T-helper 1 cell treated with Interleukin-12 subunit alpha and Interleukin-12 subunit beta and Interleukin-4 antibody, amounts not matched to agents 30 μg/mL and 1 μg/mL, for 36 hours (primary cell): ENCODE results near the gene ICAM4.
"Not testable (repeated sequence)": the region's sequence is repeated elsewhere in the genome, so short reads cannot be mapped to it uniquely, and the experiment has no call there.

Experiments used
- H3K27ac Mint-ChIP-seq: one replicate; pipeline ENCODE4 v1.8.0; 2021; ENCODE audit warnings: mild to moderate bottlenecking, mixed read lengths
- H3K27me3 Mint-ChIP-seq: one replicate; pipeline ENCODE4 v1.8.0; 2021; ENCODE audit warnings: low read depth, mixed read lengths
- H3K36me3 Mint-ChIP-seq: one replicate; pipeline ENCODE4 v1.8.0; 2021; ENCODE audit warnings: low read depth, mixed read lengths
- H3K4me1 Mint-ChIP-seq: one replicate; pipeline ENCODE4 v1.8.0; 2021; ENCODE audit warnings: low read depth, mixed read lengths
- H3K4me3 Mint-ChIP-seq: one replicate; pipeline ENCODE4 v1.8.0; 2021; ENCODE audit warnings: mild to moderate bottlenecking, moderate library complexity, mixed read lengths
- H3K9me3 Mint-ChIP-seq: one replicate; pipeline ENCODE4 v1.8.0; 2021; ENCODE audit warnings: mixed read lengths

Gene ICAM4

DNA sequence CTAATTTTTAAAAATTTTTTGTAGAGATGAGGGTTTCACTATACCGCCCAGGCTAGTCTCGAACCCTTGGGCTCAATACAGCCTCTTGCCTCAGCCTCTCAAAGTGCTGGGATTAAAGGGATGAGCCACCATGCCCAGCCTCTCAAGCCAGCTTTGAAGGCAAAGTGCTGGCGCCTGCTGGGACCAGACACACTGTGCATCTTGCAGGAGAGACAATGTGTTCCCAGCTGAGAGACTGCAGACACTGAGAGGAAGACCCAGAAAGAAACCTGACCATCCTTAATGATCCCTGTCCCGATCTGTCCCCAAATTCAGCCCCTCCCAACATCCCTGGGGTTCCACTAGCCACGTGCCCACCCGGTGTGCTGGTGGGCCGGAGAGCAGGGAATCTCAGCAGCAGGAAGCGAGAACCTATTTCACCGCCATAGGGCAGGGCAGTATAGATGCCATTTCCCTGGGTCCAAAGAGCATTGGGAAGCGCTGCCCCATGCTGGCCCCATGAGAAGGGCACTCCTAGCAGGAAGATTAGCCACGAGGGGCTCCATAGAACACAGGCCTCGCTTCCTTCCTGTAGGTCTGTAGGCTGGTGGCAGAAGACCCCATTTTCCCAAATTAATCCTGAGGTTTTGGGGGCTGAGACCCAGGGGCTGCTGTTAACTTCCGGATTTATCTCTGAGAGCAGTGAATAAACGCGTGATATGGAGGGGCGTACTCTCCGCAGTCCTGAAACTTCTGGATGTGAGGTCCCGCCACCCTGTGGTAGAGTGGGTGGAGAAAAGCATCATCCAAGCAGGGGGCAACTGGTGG, 45.6 kb downstream of the ICAM4 start:
- Mint-ChIP-seq H3K4me3 (peak overlapping the region; percentile 94), H3K4me1 (peaks cover 17% of the 10 kb centered on the region), H3K27ac (peak overlapping the region; percentile 95), H3K9me3 (no peaks in the 10 kb centered on the region), H3K36me3 (peaks cover 24% of the 10 kb centered on the region), H3K27me3 (no peaks in the 10 kb centered on the region)

DNA sequence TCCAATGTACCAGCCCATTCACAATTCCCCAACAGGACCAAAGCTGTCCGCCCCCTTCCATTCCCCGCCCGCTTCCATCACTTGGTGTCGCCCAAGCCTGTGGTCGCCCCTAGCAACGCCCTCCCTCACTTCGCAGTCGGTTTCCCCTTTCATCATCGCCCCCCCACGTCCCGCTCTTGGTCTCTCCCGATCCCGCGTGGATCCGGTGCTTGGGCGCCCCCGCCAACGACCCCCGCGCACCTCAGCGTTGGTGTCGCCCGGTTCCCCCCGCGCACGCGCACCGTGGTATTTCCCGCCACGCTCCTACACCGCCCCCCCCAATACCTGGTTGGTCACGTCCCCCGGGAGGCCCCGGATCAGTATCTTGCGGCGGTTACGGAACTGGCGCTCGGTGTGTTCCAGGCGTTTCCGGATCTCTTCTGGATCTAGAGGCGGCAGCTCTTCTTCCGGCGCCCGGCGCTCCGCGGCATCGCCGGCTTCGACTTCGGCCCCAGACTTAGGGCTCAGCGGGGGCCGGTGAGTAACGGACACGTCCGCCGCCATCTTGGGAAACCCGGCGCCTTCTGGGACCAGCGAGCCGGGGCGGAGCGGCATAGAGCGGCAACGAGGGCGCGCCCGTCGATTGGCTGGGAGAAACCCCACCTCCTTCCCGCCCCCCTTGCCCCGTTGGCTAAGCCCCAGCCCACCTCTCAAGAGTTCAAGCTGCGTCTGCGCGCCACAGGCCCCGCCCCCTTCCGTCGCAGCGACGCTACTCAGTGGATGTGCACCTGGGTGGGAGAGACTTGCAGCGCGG, 46.4 kb downstream of the ICAM4 start, which contains the start of gene RAVER1:
Gene RAVER1 (minus strand): TSS at position 565 of the 793 bp plus-strand sequence. CDS start 22 bp downstream, at position 543.
- H3K36me3 Mint-ChIP-seq = peaks cover 24% of the 10 kb centered on the region
- peak within 1 kb of the TSS; percentile 95 for H3K27ac Mint-ChIP-seq
- H3K4me3 Mint-ChIP-seq = peak within 1 kb of the TSS; percentile 94
- H3K4me1 Mint-ChIP-seq = peaks cover 17% of the 10 kb centered on the region
- no peaks in the 10 kb centered on the region for H3K9me3 Mint-ChIP-seq
- H3K27me3 Mint-ChIP-seq = no peaks in the 10 kb centered on the region

DNA sequence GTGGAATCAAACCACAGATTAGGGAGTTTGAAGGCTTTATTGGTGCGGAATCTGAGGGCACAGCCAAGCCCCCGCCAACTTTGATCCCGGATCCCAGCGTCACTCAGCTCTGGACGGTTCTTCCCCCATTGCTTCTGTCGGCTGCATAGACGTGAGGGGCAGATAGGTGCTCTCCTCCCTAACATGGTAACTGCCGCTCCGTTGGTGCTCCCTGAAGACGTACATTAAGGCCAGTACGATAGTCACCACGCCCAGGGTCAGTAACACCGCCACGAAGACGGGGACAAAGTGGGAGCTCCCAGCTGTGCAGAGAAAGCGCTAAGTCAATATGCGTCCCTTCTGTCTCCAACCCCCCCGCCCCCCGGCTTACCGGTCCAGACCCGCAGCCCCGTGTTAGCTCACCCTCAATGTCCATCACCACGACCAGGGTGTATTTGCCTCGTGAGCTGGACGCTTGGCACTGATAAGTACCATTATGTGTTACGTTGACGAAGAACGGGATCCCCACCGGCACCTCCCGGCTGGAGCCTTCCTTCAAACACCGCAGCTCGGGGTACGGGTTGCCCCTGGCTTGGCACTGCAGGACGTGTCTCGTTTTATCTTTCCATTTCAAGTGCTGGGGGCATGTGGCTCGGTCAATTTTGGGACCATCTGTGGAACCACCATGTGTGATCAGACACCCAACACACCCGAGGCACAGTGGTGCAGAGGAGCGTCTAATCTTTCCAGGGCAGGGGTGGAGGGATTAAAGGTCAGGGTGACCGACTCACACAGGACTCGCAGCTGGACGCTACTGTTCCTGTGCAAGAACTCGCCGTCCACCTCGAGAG, 47.2 kb downstream of the ICAM4 start:
- peaks cover 25% of the 10 kb centered on the region for H3K4me1 Mint-ChIP-seq
- H3K4me3 Mint-ChIP-seq = peak overlapping the region; percentile 94
- peaks cover 24% of the 10 kb centered on the region for H3K36me3 Mint-ChIP-seq
- H3K27me3 Mint-ChIP-seq = no peaks in the 10 kb centered on the region
- H3K9me3 Mint-ChIP-seq = no peaks in the 10 kb centered on the region
- H3K27ac Mint-ChIP-seq = peak overlapping the region; percentile 95

DNA sequence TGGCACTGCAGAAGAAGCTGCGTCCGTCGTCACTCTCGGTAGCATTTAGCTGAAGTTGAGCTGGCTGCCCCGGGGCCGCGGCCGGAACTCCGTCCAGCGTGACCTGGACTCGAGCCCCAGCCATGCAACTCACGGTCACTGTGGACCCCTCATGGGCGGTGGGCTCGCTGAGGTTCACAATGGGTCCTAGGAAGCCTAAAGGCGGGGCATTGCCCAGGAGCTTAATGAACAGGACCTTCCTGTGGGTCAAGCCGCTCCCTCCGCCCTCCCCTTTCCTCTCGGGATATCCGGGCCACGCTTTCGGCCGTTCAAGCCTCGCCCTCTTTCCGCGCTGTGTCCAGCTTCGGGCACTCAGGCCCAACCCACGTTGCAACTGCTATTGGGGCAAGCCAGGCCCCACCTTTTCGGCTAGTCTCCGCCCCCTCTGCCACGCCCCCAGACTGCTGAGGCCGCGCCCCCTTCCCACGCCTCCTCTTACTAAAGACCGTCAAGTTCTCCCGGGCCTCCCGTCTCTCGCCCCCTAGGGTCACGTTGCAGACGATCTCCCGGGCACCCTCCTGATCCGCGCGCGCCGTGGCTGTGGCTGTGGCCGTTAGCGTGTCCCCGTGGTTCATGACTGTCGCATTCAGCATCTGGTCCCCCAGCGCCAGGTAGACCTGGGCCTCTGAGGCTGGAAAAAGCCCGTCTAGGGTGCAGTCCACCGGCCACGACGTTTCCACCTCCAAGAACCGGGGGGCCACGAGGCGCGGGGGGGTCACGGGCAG, 48.0 kb downstream of the ICAM4 start:
- Mint-ChIP-seq H3K27me3 (no peaks in the 10 kb centered on the region), H3K27ac (no peak overlapping the region), H3K4me3 (no peak overlapping the region), H3K9me3 (no peaks in the 10 kb centered on the region), H3K36me3 (peaks cover 21% of the 10 kb centered on the region), H3K4me1 (peaks cover 31% of the 10 kb centered on the region)

DNA sequence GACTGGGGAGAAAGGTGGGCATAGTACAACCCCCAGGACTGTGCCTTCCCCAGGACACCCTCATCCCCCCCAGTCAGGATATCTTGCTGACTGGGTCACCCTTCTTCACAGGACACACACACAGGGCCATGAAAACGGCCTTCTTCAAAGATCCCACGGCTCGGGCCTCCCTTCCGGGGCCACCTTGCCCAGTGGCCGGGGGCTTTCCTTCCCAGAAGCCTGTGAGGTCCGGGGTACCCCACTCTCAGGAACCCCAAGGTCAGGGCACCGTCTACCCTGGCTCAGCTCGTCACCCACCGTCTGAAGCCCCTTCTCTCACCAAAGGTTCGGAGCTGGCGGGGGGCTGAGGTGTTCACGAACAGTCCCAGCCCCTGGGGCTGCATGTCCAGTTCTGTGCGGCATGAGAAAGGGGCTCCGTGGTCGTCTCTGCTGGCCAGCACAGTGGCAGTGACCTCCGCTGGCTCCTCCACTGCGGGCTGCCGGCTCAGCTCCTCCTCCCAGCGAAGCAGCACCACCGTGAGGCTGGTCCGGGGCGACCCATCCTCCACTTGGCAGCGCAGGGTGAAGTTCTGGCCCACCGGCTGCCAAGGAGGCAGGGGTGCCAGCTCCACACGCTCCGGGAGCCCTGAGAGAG, 48.7 kb downstream of the ICAM4 start:
- H3K27me3 Mint-ChIP-seq = no peaks in the 10 kb centered on the region
- H3K9me3 Mint-ChIP-seq = no peaks in the 10 kb centered on the region
- no peak overlapping the region for H3K27ac Mint-ChIP-seq
- H3K4me3 Mint-ChIP-seq = no peak overlapping the region
- peaks cover 20% of the 10 kb centered on the region for H3K36me3 Mint-ChIP-seq
- H3K4me1 Mint-ChIP-seq = peaks cover 34% of the 10 kb centered on the region

DNA sequence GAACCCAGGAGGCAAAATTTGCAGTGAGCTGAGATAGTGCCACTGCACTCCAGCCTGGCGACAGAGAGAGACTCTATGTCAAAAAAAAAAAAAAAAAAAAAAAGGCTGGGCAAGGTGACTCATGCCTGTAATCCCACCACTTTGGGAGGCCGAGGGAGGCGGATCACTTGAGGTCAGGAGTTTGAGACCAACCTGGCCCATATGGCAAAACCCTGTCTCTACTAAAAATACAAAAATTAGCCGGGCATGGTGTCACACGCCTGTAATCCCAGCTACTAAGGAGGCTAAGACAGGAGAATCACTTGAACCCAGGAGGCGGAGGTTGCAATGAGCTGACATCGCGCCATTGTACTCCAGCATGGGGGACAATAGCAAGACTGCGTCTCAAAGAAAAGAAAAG, 50.0 kb downstream of the ICAM4 start:
- H3K27me3 Mint-ChIP-seq, H3K27ac Mint-ChIP-seq, H3K4me3 Mint-ChIP-seq, H3K9me3 Mint-ChIP-seq: not testable (repeated sequence)
- Mint-ChIP-seq H3K36me3 (peaks cover 20% of the 10 kb centered on the region), H3K4me1 (peaks cover 37% of the 10 kb centered on the region)
